Activated naive CD8-positive, alpha-beta T cell treated with anti-CD3 and anti-CD28 coated beads, Interleukin-2, amount 50 U/mL, for 24 hours (primary cell): ENCODE data around the gene SORT1.

Experiments used
- ATAC-seq: fragments of 150-1000 bp; cut with Tn5 transposase; one replicate; pipeline ENCODE4 v1.10.0; 2021
- DNase-seq: peaks from one replicate; pipeline ENCODE4 v3.0.0; 2021
- H3K27ac Mint-ChIP-seq: one replicate; pipeline ENCODE4 v1.8.0; 2021; ENCODE audit warnings: mild to moderate bottlenecking, mixed read lengths
- H3K27me3 Mint-ChIP-seq: one replicate; pipeline ENCODE4 v1.8.0; 2021; ENCODE audit warnings: mixed read lengths
- H3K36me3 Mint-ChIP-seq: one replicate; pipeline ENCODE4 v1.8.0; 2021; ENCODE audit warnings: low read depth, mixed read lengths
- H3K4me1 Mint-ChIP-seq: one replicate; pipeline ENCODE4 v1.8.0; 2021; ENCODE audit warnings: mixed read lengths
- H3K4me3 Mint-ChIP-seq: one replicate; pipeline ENCODE4 v1.8.0; 2021; ENCODE audit warnings: mild to moderate bottlenecking, moderate library complexity, mixed read lengths
- H3K9me3 Mint-ChIP-seq: one replicate; pipeline ENCODE4 v1.8.0; 2021; ENCODE audit warnings: mixed read lengths

SORT1 gene

DNA sequence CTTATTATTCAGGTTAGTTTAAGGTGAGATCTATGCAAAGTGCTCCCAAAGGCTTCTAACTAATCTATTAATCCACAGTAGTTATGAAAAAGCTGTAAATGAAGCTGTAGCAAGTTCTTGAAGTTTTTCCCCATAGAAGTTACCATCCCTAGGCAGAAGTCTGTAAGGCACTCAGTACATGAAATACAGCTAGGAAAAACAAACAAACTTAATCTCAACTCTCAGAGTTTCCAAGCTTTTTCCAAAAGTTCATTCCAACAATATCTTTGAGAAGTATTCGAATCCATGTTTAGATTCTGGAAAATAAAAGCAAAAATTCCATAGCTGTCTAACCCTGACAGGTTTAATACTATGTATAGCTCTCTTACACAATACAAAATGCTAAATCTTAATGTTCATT, 41.2 kb downstream of the SORT1 start:
- H3K4me3 Mint-ChIP-seq, result no peak overlapping the region
- H3K27ac Mint-ChIP-seq, result no peak overlapping the region
- ATAC-seq (no peak), DNase-seq (no peak)
- H3K36me3 Mint-ChIP-seq, result no peaks in the 10 kb centered on the region
- H3K27me3 Mint-ChIP-seq, result peaks cover 2% of the 10 kb centered on the region
- H3K4me1 Mint-ChIP-seq, result no peaks in the 10 kb centered on the region
- H3K9me3 Mint-ChIP-seq, result no peaks in the 10 kb centered on the region

DNA sequence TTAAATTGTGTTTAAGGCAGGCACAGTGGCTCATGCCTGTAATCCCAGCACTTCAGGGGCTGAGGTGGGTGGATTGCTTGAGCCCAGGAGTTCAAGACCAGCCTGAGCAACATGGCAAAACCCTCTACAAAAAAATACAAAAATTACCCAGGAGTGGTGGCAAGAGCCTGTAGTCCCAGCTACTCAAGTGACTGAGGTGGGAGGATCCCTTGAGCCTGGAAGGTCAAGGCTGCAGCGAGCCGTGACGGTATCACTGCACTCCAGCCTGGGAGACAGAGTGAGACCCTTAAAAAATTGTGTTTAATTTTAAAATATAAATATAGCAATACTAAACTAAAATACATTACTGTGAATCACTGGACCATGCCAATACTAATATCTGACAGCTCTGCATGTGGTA, 42.8 kb downstream of the SORT1 start:
- DNase-seq (no peak), ATAC-seq (no peak)
- no peaks in the 10 kb centered on the region for H3K9me3 Mint-ChIP-seq
- no peak overlapping the region for H3K27ac Mint-ChIP-seq
- H3K27me3 Mint-ChIP-seq, result peaks cover 2% of the 10 kb centered on the region
- H3K4me1 Mint-ChIP-seq, result no peaks in the 10 kb centered on the region
- H3K36me3 Mint-ChIP-seq, result no peaks in the 10 kb centered on the region
- H3K4me3 Mint-ChIP-seq, result no peak overlapping the region

DNA sequence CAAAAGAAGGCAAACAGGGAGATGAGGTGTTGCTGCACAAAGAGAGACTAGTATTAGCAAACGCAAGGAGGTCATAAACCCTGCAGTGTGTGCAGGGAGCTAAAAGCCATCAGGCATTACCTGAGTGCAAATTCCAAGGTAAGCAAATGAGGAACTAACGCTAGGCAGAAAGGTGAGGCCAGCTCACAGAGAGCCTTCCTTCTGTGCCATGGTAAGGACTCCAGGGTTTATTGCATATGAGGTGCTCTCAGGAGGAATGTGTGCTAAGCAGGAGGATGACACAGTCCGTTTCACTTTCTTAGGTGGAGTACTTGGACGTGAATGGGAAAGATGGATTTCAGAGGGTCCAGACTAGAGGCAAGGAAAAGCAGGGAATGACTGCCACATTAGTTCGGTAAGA, 46.3 kb downstream of the SORT1 start:
- DNase-seq (no peak), ATAC-seq (no peak)
- Mint-ChIP-seq H3K27ac (no peak overlapping the region), H3K27me3 (no peaks in the 10 kb centered on the region), H3K4me1 (no peaks in the 10 kb centered on the region), H3K36me3 (no peaks in the 10 kb centered on the region), H3K9me3 (no peaks in the 10 kb centered on the region), H3K4me3 (no peak overlapping the region)

DNA sequence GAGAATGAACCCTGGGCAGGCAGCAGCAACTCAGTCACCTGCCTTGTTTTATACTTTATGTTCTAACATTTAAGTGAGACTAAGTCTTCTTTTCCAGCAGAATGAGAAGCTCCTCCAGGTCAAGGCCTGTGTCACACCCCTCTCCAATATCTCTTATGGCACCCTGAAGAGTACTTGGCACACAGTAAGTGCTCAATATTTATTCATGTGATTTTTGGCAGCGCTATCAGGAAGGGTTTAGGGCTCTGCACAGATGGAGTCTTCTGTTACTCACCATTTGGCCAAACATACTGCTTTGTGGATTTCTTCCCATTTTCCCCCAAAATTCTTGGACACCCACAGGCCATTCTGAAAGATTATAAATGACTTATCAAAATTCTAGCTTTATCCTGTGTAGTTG, 47.1 kb downstream of the SORT1 start:
- no peak overlapping the region for H3K27ac Mint-ChIP-seq
- ATAC-seq (no peak), DNase-seq (no peak)
- H3K36me3 Mint-ChIP-seq, result no peaks in the 10 kb centered on the region
- no peaks in the 10 kb centered on the region for H3K4me1 Mint-ChIP-seq
- H3K9me3 Mint-ChIP-seq, result no peaks in the 10 kb centered on the region
- H3K27me3 Mint-ChIP-seq, result no peaks in the 10 kb centered on the region
- no peak overlapping the region for H3K4me3 Mint-ChIP-seq

- Mint-ChIP-seq H3K27ac (no peak overlapping the region), H3K9me3 (no peaks in the 10 kb centered on the region), H3K4me3 (no peak overlapping the region), H3K36me3 (no peaks in the 10 kb centered on the region), H3K4me1 (no peaks in the 10 kb centered on the region), H3K27me3 (no peaks in the 10 kb centered on the region)
- ATAC-seq (no peak), DNase-seq (no peak)
Observed at GRCh38 chr1:109350182-109350581, 47.5 kb downstream of the SORT1 start.

GRCh38 chr1:109347511-109347910, 50.2 kb downstream of the SORT1 start:
- Mint-ChIP-seq H3K27me3 (no peaks in the 10 kb centered on the region), H3K4me3 (no peak overlapping the region), H3K9me3 (no peaks in the 10 kb centered on the region), H3K27ac (no peak overlapping the region), H3K36me3 (no peaks in the 10 kb centered on the region), H3K4me1 (no peaks in the 10 kb centered on the region)
- ATAC-seq (no peak), DNase-seq (no peak)

DNA sequence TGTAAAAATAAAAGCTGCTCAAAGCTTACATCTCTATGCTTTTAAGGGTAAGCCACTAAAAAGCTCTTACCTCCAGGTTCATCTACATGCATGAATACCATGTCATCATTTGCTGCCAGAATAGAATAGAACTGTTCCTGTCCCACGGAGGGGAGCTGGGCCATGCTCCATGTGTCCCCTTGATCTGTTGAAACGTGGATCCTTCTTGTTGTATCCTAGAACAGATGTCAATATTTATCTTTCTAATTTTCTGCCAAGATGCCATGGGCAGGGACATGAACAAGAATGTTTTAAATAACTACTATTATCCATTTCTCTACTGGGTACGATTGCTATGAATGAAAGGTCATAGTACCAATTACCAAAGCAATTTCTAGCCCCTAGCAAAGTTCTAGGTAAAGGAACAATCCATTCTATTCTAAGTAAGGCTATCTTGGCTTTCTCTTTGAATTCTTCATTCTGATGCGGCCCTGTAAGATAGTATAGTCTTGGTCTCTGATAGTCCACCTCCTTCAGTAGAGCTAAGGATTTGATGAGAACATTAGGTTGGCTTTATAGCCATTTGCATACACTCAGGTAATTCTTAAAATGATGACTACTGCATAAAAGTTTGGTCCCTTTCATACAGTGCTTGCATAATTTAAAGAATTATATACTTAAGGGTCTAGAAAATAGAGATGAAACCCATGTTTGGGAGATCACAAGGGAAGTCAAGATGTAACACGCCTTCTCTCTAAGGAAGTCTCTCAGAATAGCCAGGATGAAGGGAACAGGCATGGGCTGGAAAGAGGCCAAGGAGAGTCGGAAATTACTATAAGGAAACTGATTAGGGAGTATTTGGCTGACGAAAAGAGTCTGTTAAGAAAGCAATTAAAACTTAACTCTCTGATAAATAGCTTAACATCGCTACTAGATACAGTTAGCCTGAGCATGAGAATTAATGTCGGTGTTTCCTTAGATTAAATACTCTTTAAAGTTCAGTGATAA, 55.5 kb downstream of the SORT1 start:
- DNase-seq (no peak), ATAC-seq (no peak)
- no peaks in the 10 kb centered on the region for H3K9me3 Mint-ChIP-seq
- H3K27me3 Mint-ChIP-seq, result no peaks in the 10 kb centered on the region
- peaks cover 2% of the 10 kb centered on the region for H3K36me3 Mint-ChIP-seq
- no peak overlapping the region for H3K27ac Mint-ChIP-seq
- H3K4me3 Mint-ChIP-seq, result no peak overlapping the region
- H3K4me1 Mint-ChIP-seq, result no peaks in the 10 kb centered on the region

DNA sequence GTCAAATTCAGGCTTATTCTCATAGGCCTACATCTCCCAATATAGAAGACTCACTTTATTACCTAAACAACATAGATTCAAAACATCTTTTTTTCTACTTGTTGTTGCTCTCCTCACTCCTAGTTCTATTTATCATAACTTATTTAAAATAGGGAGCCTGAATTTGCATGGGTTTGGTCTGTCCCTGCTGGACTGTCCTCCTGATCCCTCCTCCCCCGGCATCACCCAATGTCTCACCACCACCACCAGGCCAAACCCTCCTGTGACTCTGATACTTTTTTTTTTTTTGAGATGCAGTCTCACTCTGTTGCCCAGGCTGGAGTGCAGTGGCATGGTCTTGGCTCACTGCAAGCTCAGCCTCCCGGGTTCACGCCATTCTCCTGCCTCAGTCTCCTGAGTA, 59.1 kb downstream of the SORT1 start:
- Mint-ChIP-seq H3K36me3 (peaks cover 2% of the 10 kb centered on the region), H3K27ac (no peak overlapping the region), H3K4me3 (no peak overlapping the region), H3K9me3 (no peaks in the 10 kb centered on the region), H3K27me3 (no peaks in the 10 kb centered on the region), H3K4me1 (no peaks in the 10 kb centered on the region)
- ATAC-seq, result no peak
- DNase-seq, result no peak

- no peak overlapping the region for H3K4me3 Mint-ChIP-seq
- no peaks in the 10 kb centered on the region for H3K9me3 Mint-ChIP-seq
- H3K36me3 Mint-ChIP-seq, result peaks cover 2% of the 10 kb centered on the region
- ATAC-seq (no peak), DNase-seq (no peak)
- no peaks in the 10 kb centered on the region for H3K27me3 Mint-ChIP-seq
- H3K4me1 Mint-ChIP-seq, result no peaks in the 10 kb centered on the region
- H3K27ac Mint-ChIP-seq, result no peak overlapping the region
Observed at GRCh38 chr1:109338091-109338490, 59.6 kb downstream of the SORT1 start.

DNA sequence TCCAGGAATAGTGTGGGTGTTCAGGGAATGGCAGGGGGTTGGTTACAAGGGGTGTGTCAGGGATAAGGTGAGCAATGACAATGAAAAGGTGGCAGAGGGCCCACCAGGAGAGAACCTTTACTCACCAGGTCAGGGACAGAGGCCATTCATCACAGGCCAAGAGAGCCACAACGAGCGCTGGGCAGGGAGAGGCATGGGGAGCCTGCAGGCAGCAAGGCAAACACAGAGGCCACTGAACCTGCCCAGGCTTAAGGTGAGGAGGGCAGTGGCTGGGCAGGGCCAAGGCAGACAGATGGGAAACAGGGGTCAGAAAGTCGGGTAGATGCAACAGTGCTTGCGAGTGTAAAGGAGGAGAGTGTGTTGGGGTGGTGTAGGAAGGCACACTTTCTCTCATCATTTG, 62.6 kb downstream of the SORT1 start:
- ATAC-seq (no peak), DNase-seq (no peak)
- H3K4me1 Mint-ChIP-seq, result no peaks in the 10 kb centered on the region
- H3K4me3 Mint-ChIP-seq, result no peak overlapping the region
- H3K9me3 Mint-ChIP-seq, result peaks cover 15% of the 10 kb centered on the region
- no peaks in the 10 kb centered on the region for H3K27me3 Mint-ChIP-seq
- H3K36me3 Mint-ChIP-seq, result peaks cover 14% of the 10 kb centered on the region
- no peak overlapping the region for H3K27ac Mint-ChIP-seq

DNA sequence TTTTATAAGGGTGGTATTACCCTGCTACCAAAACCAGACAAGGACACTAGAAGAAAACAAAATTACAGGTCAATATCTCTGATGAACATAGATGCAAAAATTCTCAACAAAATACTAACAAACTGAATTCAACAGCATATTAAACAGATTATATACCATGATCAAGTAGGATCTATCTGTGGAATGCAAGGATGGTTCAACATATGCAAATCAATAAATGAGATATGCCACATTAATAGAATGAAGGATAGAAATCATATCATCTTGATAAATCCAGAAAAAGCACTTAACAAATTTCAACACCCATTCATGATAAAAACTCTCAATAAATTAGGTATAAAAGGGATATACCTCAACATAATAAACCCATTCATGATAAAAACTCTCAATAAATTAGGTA, 66.6 kb downstream of the SORT1 start:
- Mint-ChIP-seq H3K36me3 (peaks cover 16% of the 10 kb centered on the region), H3K4me3 (no peak overlapping the region), H3K4me1 (no peaks in the 10 kb centered on the region), H3K9me3 (peaks cover 20% of the 10 kb centered on the region), H3K27ac (no peak overlapping the region), H3K27me3 (peaks cover 2% of the 10 kb centered on the region)
- DNase-seq (no peak), ATAC-seq (no peak)

DNA sequence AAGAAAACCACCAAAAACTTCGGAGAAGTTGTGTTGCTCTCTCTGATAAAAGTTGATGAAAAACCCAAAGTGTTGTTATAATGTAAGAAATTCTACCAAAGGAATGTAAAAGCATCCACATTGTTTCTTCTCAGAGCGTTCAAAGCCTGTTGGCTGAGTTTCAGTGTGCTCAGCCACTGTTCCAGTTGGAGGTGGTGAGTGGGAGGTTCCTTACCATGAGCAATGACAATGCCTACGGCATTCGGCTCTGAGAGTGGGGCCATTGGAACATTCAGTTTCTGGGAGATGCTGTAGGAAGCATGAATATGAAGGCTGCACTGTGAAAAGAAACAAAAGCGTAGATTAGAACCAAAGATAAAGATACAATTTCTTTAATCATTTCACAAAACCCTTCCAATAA, 70.4 kb downstream of the SORT1 start:
- H3K36me3 Mint-ChIP-seq, result peaks cover 16% of the 10 kb centered on the region
- ATAC-seq, result no peak

GRCh38 chr1:109322974-109323373, 74.7 kb downstream of the SORT1 start:
- Mint-ChIP-seq H3K36me3 (no peaks in the 10 kb centered on the region), H3K9me3 (no peaks in the 10 kb centered on the region), H3K4me3 (no peak overlapping the region), H3K27me3 (no peaks in the 10 kb centered on the region), H3K4me1 (no peaks in the 10 kb centered on the region), H3K27ac (no peak overlapping the region)
- DNase-seq, result no peak
- no peak for ATAC-seq

More for the DNA sequence above, 70.4 kb downstream of the SORT1 start:
- Mint-ChIP-seq H3K4me3 (no peak overlapping the region), H3K27me3 (peaks cover 2% of the 10 kb centered on the region), H3K4me1 (no peaks in the 10 kb centered on the region), H3K9me3 (peaks cover 17% of the 10 kb centered on the region), H3K27ac (no peak overlapping the region)
- no peak for DNase-seq

- Mint-ChIP-seq H3K27ac (no peak overlapping the region), H3K9me3 (no peaks in the 10 kb centered on the region), H3K36me3 (no peaks in the 10 kb centered on the region), H3K27me3 (no peaks in the 10 kb centered on the region), H3K4me3 (no peak overlapping the region), H3K4me1 (no peaks in the 10 kb centered on the region)
- DNase-seq, result no peak
- no peak for ATAC-seq
Observed at GRCh38 chr1:109319114-109319513, 78.6 kb downstream of the SORT1 start.

GRCh38 chr1:109316506-109316905, 81.2 kb downstream of the SORT1 start:
- Mint-ChIP-seq H3K27ac (no peak overlapping the region), H3K27me3 (no peaks in the 10 kb centered on the region), H3K36me3 (no peaks in the 10 kb centered on the region), H3K4me1 (no peaks in the 10 kb centered on the region), H3K4me3 (no peak overlapping the region), H3K9me3 (no peaks in the 10 kb centered on the region)
- no peak for ATAC-seq
- DNase-seq, result no peak
